K562 (cell line): Measurements from ENCODE around the gene TRAF3IP1. TPM values are rescaled to one million over a fixed set of nuclear protein-coding genes. Genes with fewer than 3 reads are reported as not detected.

ENCODE experiments used
- CC2D1A ChIP-seq: fragments of 450-650 bp; IDR thresholded peaks from 2 replicates; pipeline ENCODE4 v1.6.1; 2017; ENCODE audit warnings: mild to moderate bottlenecking
- E2F3 ChIP-seq: fragments of 250-450 bp; sonication (Bioruptor Pico); IDR thresholded peaks from 2 replicates; pipeline ENCODE4 v1.4.0; 2020; ENCODE audit warnings: mild to moderate bottlenecking
- EP300 ChIP-seq: IDR thresholded peaks from 2 replicates; pipeline ENCODE4 v1.6.1; 2012; ENCODE audit warnings: low read length, improper control_type of control experiment
- MGA ChIP-seq: fragments of 450-650 bp; IDR thresholded peaks from 2 replicates; pipeline ENCODE4 v1.6.1; 2016; ENCODE audit warnings: mild to moderate bottlenecking, moderate library complexity
- PKNOX1 ChIP-seq: fragments of 450-650 bp; IDR thresholded peaks from 2 replicates; pipeline ENCODE4 v1.6.1; 2016
- POLR2AphosphoS2 ChIP-seq: IDR thresholded peaks from 2 replicates; pipeline ENCODE4 v1.6.1; 2012; ENCODE audit warnings: low read length, improper control_type of control experiment
- PTBP1 ChIP-seq: fragments of 200-400 bp; formaldehyde crosslinking; IDR thresholded peaks from 2 replicates; pipeline ENCODE4 v1.6.1; 2017; ENCODE audit warnings: low read depth, low read length
- RFX5 ChIP-seq: IDR thresholded peaks from 2 replicates; pipeline ENCODE4 v1.6.1; 2011; ENCODE audit warnings: low read depth, mild to moderate bottlenecking, improper control_type of control experiment, low read length
- SAFB ChIP-seq: fragments of 200-400 bp; formaldehyde crosslinking; IDR thresholded peaks from 2 replicates; pipeline ENCODE4 v1.6.1; 2017; ENCODE audit warnings: low read depth, low read length, borderline replicate concordance
- ZNF24 ChIP-seq: fragments of 450-650 bp; IDR thresholded peaks from 2 replicates; pipeline ENCODE4 v1.6.1; 2016
- ZNF324 ChIP-seq: fragments of 250-450 bp; sonication (Bioruptor Pico); IDR thresholded peaks from 2 replicates; pipeline ENCODE4 v1.4.0; 2020; ENCODE audit warnings: mild to moderate bottlenecking
- polyA plus RNA-seq, 8 experiments: library from polyadenylated mRNA; depleted of rRNA in 4 of 8; stranded (reverse) in 5 of 8; unstranded in 3 of 8; fragments of >200 nt; fragmentation: Nextera tagmentation in 2 of 8; fragmentation: Illumina TruSeq in 1 of 8; extraction: Ambion mirVana in 2 of 8; extraction: Trizol in 1 of 8; gene quantifications; 2 replicates each; pipeline versions ENCODE4 v1.2.1 to v1.2.3, GENCODE V29; 2011 to 2014; ENCODE audit warnings: inconsistent platforms in 1 of 8, missing spikeins in 1 of 8
- total RNA-seq, 7 experiments: library from RNA; depleted of rRNA in 6 of 7; stranded (reverse); fragments of >200 nt in 6 of 7; fragmentation: Illumina TruSeq in 2 of 7; extraction: Trizol in 2 of 7; gene quantifications; 2 replicates each; pipeline versions ENCODE4 v1.2.1 to v1.2.3, GENCODE V29; 2011 to 2021; ENCODE audit warnings: low replicate concordance in 1 of 7
- TF ChIP-seq, protein P1 (sequence below): fragments of 250-450 bp; sonication (Bioruptor Pico); IDR thresholded peaks from 2 replicates; pipeline ENCODE4 v1.4.0; 2020

The TRAF3IP1 gene
- total and polyA plus RNA-seq, 9 of the 15 experiments (the other 6 are each of a cell fraction or from before 2014, with no cell fraction given), result 1.3 to 7.4 (median 3.4) TPM

DNA sequence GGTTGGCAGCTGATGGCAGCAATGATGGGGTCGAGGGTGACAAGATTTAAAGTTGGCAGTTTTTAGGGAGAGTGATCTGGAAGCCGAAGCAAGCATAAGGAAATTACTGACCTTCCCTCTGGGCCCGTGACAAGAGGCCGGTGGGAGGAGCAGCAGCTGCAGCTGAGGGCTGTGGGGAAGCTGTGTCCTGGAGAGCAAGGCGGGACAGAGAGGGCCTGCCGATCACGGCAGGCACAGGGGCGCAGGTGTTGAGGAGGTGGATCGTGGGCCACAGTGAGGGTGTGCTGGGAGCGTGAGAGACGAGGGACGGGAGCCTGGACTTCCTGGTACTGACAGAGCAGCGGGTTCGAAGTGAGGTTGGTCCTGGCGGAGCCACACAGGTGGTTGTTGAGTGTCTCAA lies 31.0 kb downstream of the TRAF3IP1 start (continued):
- TF ChIP-seq, protein P1, sequence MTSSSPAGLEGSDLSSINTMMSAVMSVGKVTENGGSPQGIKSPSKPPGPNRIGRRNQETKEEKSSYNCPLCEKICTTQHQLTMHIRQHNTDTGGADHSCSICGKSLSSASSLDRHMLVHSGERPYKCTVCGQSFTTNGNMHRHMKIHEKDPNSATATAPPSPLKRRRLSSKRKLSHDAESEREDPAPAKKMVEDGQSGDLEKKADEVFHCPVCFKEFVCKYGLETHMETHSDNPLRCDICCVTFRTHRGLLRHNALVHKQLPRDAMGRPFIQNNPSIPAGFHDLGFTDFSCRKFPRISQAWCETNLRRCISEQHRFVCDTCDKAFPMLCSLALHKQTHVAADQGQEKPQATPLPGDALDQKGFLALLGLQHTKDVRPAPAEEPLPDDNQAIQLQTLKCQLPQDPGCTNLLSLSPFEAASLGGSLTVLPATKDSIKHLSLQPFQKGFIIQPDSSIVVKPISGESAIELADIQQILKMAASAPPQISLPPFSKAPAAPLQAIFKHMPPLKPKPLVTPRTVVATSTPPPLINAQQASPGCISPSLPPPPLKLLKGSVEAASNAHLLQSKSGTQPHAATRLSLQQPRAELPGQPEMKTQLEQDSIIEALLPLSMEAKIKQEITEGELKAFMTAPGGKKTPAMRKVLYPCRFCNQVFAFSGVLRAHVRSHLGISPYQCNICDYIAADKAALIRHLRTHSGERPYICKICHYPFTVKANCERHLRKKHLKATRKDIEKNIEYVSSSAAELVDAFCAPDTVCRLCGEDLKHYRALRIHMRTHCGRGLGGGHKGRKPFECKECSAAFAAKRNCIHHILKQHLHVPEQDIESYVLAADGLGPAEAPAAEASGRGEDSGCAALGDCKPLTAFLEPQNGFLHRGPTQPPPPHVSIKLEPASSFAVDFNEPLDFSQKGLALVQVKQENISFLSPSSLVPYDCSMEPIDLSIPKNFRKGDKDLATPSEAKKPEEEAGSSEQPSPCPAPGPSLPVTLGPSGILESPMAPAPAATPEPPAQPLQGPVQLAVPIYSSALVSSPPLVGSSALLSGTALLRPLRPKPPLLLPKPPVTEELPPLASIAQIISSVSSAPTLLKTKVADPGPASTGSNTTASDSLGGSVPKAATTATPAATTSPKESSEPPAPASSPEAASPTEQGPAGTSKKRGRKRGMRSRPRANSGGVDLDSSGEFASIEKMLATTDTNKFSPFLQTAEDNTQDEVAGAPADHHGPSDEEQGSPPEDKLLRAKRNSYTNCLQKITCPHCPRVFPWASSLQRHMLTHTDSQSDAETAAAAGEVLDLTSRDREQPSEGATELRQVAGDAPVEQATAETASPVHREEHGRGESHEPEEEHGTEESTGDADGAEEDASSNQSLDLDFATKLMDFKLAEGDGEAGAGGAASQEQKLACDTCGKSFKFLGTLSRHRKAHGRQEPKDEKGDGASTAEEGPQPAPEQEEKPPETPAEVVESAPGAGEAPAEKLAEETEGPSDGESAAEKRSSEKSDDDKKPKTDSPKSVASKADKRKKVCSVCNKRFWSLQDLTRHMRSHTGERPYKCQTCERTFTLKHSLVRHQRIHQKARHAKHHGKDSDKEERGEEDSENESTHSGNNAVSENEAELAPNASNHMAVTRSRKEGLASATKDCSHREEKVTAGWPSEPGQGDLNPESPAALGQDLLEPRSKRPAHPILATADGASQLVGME (CRISPR knock-in tag), result no peak
- TF ChIP-seq SAFB (no peak), ZNF324 (CRISPR knock-in tag) (no peak), EP300 (no peak), E2F3 (no peak), MGA (no peak), POLR2AphosphoS2 (no peak), PTBP1 (no peak), RFX5 (no peak), PKNOX1 (no peak), ZNF24 (no peak), CC2D1A (no peak)
